A673 (cell line): ENCODE data around the gene TAGLN.

Source experiments
- EZH2 ChIP-seq: fragments of 200-600 bp; sonication (generic); IDR thresholded peaks from 2 replicates; pipeline ENCODE4 v1.6.1; 2017; ENCODE audit warnings: borderline replicate concordance, low read depth, mild to moderate bottlenecking, mixed read lengths, antibody characterized with exemption, low read length; ENCODE audit not compliant: poor library complexity, severe bottlenecking
- TF ChIP-seq, protein P1 (sequence below): fragments of 300-800, 200-600 bp; sonication (generic); conservative IDR thresholded peaks from 2 replicates; pipeline ENCODE4 v1.5.1; 2017; ENCODE audit warnings: low read depth, mild to moderate bottlenecking, antibody characterized with exemption, low read length, moderate library complexity, mixed read lengths

DNA sequence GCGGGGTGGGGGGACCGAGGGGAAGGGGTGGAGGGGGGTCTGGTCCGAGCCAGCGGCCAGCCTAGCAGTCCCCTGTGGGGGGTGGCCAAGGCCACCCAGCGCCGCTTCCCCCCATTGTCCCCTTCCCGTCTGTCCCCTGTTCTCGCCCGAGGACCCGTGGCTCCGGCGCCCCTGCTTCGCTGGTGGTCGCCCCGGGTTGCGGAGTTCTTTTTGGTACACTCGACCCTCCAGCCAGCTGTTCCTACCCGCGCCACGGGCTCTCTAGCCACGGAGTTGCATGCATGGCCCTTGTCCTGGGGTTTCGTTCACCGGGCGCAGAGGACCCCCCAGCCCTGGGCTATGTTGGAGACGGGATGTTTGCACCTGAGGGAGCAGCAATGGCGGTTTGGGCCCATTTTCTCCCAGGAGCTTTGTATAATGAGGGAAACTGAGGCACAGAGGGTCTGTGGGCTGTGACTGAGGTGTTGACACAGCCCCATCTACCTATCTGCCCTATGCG, 33.8 kb downstream of the TAGLN start:
- TF ChIP-seq, protein P1, sequence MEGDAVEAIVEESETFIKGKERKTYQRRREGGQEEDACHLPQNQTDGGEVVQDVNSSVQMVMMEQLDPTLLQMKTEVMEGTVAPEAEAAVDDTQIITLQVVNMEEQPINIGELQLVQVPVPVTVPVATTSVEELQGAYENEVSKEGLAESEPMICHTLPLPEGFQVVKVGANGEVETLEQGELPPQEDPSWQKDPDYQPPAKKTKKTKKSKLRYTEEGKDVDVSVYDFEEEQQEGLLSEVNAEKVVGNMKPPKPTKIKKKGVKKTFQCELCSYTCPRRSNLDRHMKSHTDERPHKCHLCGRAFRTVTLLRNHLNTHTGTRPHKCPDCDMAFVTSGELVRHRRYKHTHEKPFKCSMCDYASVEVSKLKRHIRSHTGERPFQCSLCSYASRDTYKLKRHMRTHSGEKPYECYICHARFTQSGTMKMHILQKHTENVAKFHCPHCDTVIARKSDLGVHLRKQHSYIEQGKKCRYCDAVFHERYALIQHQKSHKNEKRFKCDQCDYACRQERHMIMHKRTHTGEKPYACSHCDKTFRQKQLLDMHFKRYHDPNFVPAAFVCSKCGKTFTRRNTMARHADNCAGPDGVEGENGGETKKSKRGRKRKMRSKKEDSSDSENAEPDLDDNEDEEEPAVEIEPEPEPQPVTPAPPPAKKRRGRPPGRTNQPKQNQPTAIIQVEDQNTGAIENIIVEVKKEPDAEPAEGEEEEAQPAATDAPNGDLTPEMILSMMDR: no peak
- no peak for TF ChIP-seq EZH2
